ENCODE measurements around the gene ATG7.
"Not testable (repeated sequence)": the region's sequence is repeated elsewhere in the genome, so short reads cannot be mapped to it uniquely, and the experiment has no call there.

Gene ATG7

GRCh38 chr3:11302444-11302843 is 30.2 kb downstream of the ATG7 start:
- no peak for FAIRE-seq

- FAIRE-seq: no peak
Measured at GRCh38 chr3:11304175-11304574, 32.0 kb downstream of the ATG7 start.

- no peak for FAIRE-seq
Measured at GRCh38 chr3:11305509-11305908, 33.3 kb downstream of the ATG7 start.

DNA sequence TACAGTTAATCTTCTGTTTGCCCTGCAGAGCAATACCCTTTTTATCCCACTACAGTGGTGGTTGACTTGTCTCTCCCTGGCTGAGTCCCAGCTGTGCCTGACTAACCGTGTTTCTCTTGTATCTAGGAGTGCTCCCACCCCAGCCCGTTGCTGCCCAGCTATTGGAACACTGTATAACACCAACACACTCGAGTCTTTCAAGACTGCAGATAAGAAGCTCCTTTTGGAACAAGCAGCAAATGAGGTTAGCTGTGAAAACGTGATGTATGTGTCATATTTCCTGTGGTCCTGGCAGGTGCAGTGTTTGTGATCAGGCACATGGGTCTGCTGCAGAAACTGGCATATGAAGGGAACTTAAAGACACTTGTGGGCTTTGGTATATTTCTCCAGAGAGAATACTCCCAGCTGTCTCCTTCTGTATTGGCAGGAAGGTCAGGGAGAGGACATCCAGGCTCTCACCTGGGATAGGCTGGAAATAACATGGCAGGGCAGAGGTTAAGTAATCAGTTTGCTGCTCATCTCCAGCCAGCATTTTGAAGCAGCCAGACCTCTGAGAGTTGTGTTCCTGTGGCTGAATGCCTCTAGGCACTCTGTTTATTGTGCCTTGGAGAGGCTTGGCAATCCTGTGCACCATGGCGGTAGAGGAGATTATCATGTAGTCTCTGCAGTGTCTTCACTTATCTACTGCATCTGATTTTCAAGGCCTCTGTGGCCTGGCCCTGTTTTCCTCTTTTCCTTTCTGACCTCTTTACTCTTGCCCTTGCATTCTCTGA is 34.8 kb downstream of the ATG7 start:
- FAIRE-seq: no peak

GRCh38 chr3:11307830-11308432 is 35.7 kb downstream of the ATG7 start:
- FAIRE-seq: no peak

GRCh38 chr3:11310258-11310657 is 38.1 kb downstream of the ATG7 start:
- FAIRE-seq: no peak

DNA sequence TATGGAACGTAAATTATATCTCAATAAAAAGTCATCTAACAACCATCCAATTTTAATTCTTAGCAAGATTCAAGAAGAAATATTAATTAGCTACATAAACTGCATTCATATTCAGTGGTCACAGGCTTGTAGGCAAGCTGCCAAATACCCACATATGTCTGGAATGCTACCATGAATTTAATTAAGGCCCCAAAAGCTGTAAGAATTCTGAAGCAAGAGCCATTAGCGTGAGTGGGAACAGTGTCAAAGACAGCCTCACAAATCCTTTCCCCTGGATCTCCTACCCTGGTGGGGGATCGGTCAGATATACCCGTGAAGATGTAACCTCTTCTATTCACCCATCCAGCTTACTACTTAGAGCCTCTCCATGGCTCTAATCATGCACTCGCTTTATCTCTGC is 40.0 kb downstream of the ATG7 start:
- no peak for FAIRE-seq

- FAIRE-seq: no peak
Measured at GRCh38 chr3:11317300-11317699, 45.1 kb downstream of the ATG7 start.

DNA sequence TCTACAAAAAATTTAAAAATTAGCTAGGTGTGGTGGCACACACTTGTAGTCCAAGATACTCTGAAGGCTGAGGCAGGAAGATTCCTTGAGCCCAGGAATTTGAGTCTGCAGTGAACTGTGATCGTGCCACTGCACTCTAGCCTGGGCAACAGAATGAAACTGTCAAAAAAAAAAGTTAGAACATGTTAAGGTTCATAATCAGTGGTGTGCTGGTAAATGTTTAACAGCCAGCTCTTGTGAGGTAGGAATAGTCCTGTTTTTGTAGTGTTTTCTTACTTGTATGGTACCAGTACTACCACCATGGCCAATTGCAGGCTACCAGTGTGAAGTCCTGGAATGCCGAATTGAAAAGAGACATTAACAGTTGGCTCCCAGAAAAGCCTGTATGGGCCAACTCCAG is 50.7 kb downstream of the ATG7 start:
- FAIRE-seq: no peak

DNA sequence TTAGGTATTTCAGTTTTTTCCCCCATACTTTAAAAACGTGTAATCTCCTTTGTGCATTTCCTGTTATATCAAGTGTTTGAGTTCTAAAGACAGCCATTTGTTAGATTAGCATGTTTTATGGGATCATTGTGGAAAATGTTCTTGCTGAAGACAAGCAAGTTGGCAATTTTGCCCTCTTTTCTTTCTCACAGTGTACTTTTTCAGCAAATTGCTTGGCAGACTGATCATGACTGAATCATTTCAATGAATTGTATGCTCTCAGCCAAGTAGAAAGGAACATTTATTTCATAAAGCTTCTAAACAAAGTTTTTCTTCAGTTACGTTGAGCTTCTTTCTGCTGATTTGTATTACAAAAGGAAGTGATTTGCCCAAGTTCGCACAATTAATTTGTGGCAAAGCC is 51.6 kb downstream of the ATG7 start:
- FAIRE-seq: no peak

GRCh38 chr3:11327619-11328018 is 55.4 kb downstream of the ATG7 start:
- no peak for FAIRE-seq

- no peak for FAIRE-seq
Measured at GRCh38 chr3:11328196-11328945, 56.2 kb downstream of the ATG7 start.

GRCh38 chr3:11329777-11330176 is 57.6 kb downstream of the ATG7 start:
- no peak for FAIRE-seq

DNA sequence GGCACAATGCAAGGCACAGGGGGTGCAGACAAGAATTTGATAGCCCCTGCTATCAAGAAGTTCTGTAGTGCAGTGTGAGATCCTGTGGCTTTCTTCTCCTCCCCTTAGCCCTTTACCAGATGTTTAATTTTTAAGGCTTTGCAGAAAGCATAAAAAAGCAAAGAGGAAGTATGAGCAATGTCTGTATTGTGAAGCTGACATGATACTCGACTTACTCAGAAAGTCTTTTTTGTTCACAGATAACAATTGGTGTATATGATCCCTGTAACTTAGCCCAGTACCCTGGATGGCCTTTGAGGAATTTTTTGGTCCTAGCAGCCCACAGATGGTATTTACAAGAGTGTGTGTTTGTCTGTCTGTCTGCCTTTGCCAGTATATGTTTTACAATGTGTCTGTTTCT is 58.9 kb downstream of the ATG7 start:
- FAIRE-seq: no peak

GRCh38 chr3:11335056-11335608 is 62.9 kb downstream of the ATG7 start:
- no peak for FAIRE-seq

GRCh38 chr3:11339541-11339940 is 67.3 kb downstream of the ATG7 start:
- FAIRE-seq: no peak

DNA sequence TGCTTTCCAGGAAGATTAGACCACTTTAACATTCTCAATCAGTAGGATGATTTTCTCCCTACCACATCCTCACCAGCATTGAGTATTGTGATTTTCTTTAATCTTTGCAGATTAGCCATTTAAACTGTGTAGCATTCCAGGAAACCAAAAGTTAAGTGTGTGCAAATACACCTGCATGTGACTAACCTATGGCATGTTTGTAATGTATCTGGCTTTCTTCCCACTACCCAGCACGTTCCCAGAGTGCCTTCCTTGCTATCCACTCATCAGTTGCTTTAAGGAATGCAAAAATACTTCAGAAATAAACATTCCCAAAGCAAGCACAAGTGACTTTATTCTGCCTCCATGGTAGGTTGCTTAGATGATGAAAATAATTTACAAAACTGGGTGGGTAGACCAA is 74.2 kb downstream of the ATG7 start:
- FAIRE-seq: no peak

GRCh38 chr3:11348877-11349276 is 76.7 kb downstream of the ATG7 start:
- not testable (repeated sequence) for FAIRE-seq

DNA sequence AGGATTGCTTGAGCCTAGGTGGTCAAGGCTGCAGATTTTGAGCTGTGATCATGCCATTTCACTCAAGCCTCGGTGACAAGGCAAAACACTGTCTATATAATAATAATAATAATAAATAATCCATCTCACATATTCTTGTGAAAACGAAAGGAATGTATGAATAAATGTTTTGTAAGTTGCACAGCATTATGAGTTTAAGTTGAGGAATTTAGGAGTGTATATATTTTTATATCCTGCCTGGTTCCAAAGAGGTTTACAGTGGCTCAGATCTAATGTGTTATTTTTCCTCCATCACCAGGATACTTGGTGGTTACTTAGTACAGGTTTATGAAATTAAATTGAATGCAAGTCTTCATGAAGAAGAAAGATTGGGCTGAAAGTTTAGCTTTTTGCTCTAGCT is 77.2 kb downstream of the ATG7 start:
- FAIRE-seq: no peak

- no peak for FAIRE-seq
Measured at GRCh38 chr3:11350374-11350773, 78.2 kb downstream of the ATG7 start.

- no peak for FAIRE-seq
Measured at GRCh38 chr3:11351451-11351850, 79.3 kb downstream of the ATG7 start.

DNA sequence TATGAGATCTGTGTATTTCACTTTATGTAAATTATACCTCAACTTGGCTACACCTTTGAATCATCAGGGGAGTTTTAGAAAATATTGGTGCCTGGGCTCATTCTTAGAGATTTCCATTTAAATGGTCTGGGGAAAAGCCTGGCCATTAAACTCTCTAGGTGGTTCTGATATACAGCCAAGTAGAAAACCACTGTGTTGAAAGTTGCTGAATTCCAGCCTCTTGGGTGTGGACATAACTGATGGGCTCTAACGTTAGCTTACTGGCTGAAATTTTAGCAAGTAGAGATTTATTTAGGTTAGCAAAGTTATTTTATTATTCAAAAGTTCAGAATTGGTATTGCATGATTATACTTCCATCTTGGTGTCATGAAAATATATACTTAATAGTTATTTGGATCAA is 84.1 kb downstream of the ATG7 start:
- no peak for FAIRE-seq

- FAIRE-seq: no peak
Measured at GRCh38 chr3:11362600-11362999, 90.4 kb downstream of the ATG7 start.

GRCh38 chr3:11363715-11364114 is 91.5 kb downstream of the ATG7 start:
- FAIRE-seq: no peak
